WTC11 (cell line): ENCODE results near the gene RGP1.

Experiments
- ATF1 ChIP-seq: sonication (generic); formaldehyde crosslinking; IDR thresholded peaks from 2 replicates; pipeline ENCODE4 v1.8.1; 2023; ENCODE audit warnings: mild to moderate bottlenecking, moderate library complexity, missing genetic modification reagents
- CTCF ChIP-seq: fragments of 200-600 bp; IDR thresholded peaks from 2 replicates; pipeline ENCODE4 v1.8.0; 2022; ENCODE audit warnings: antibody characterized with exemption
- ELF4 ChIP-seq: sonication (generic); formaldehyde crosslinking; IDR thresholded peaks from 2 replicates; pipeline ENCODE4 v1.8.1; 2022; ENCODE audit warnings: low read depth, mild to moderate bottlenecking, moderate library complexity, missing genetic modification reagents
- EMX1 ChIP-seq: fragments of 250-450 bp; sonication (Bioruptor Pico); IDR thresholded peaks from 2 replicates; pipeline ENCODE4 v1.8.0; 2021; ENCODE audit warnings: mild to moderate bottlenecking
- ESRRA ChIP-seq: sonication (generic); formaldehyde crosslinking; IDR thresholded peaks from 2 replicates; pipeline ENCODE4 v1.8.1; 2022; ENCODE audit warnings: mild to moderate bottlenecking, missing genetic modification reagents, borderline replicate concordance
- RORB ChIP-seq: fragments of 250-450 bp; sonication (Bioruptor Pico); IDR thresholded peaks from 2 replicates; pipeline ENCODE4 v1.9.0; 2021; ENCODE audit warnings: mild to moderate bottlenecking
- SP1 ChIP-seq: sonication (generic); formaldehyde crosslinking; conservative IDR thresholded peaks from 2 replicates; pipeline ENCODE4 v1.8.1; 2022; ENCODE audit warnings: missing genetic modification reagents
- TP53 ChIP-seq: sonication (generic); formaldehyde crosslinking; IDR thresholded peaks from 2 replicates; pipeline ENCODE4 v1.8.1; 2023; ENCODE audit warnings: mild to moderate bottlenecking, missing genetic modification reagents
- ZNF232 ChIP-seq: sonication (generic); formaldehyde crosslinking; IDR thresholded peaks from 2 replicates; pipeline ENCODE4 v1.8.0; 2022; ENCODE audit warnings: mild to moderate bottlenecking, missing genetic modification reagents
- TF ChIP-seq, protein P1 (sequence below): sonication (generic); formaldehyde crosslinking; IDR thresholded peaks from 2 replicates; pipeline ENCODE4 v1.8.1; 2022; ENCODE audit warnings: missing genetic modification reagents, borderline replicate concordance
- TF ChIP-seq, protein P2 (sequence below): sonication (generic); formaldehyde crosslinking; IDR thresholded peaks from 2 replicates; pipeline ENCODE4 v1.8.1; 2022; ENCODE audit warnings: low read depth, missing genetic modification reagents, borderline replicate concordance
- TF ChIP-seq, protein P3 (sequence below): fragments of 250-450 bp; sonication (Bioruptor Pico); IDR thresholded peaks from 2 replicates; pipeline ENCODE4 v1.9.0; 2021; ENCODE audit warnings: moderate library complexity, mild to moderate bottlenecking, inconsistent platforms, borderline replicate concordance

GRCh38 chr9:35790025-35790384 is 40.9 kb downstream of the RGP1 start:
- TF ChIP-seq ZNF232 (CRISPR knock-in tag), result no peak
- no peak for TF ChIP-seq ATF1 (CRISPR knock-in tag)
- TF ChIP-seq CTCF, result no peak
- TF ChIP-seq RORB (CRISPR knock-in tag), result no peak
- TF ChIP-seq SP1 (CRISPR knock-in tag), result no peak
- TF ChIP-seq, protein P1, sequence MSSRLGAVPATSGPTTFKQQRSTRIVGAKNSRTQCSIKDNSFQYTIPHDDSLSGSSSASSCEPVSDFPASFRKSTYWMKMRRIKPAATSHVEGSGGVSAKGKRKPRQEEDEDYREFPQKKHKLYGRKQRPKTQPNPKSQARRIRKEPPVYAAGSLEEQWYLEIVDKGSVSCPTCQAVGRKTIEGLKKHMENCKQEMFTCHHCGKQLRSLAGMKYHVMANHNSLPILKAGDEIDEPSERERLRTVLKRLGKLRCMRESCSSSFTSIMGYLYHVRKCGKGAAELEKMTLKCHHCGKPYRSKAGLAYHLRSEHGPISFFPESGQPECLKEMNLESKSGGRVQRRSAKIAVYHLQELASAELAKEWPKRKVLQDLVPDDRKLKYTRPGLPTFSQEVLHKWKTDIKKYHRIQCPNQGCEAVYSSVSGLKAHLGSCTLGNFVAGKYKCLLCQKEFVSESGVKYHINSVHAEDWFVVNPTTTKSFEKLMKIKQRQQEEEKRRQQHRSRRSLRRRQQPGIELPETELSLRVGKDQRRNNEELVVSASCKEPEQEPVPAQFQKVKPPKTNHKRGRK, result no peak
- TF ChIP-seq, protein P2, sequence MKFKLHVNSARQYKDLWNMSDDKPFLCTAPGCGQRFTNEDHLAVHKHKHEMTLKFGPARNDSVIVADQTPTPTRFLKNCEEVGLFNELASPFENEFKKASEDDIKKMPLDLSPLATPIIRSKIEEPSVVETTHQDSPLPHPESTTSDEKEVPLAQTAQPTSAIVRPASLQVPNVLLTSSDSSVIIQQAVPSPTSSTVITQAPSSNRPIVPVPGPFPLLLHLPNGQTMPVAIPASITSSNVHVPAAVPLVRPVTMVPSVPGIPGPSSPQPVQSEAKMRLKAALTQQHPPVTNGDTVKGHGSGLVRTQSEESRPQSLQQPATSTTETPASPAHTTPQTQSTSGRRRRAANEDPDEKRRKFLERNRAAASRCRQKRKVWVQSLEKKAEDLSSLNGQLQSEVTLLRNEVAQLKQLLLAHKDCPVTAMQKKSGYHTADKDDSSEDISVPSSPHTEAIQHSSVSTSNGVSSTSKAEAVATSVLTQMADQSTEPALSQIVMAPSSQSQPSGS (CRISPR knock-in tag), result no peak
- no peak for TF ChIP-seq ESRRA (CRISPR knock-in tag)
- TF ChIP-seq ELF4 (CRISPR knock-in tag), result no peak
- no peak for TF ChIP-seq TP53 (CRISPR knock-in tag)
- TF ChIP-seq EMX1 (CRISPR knock-in tag), result no peak
- TF ChIP-seq, protein P3, sequence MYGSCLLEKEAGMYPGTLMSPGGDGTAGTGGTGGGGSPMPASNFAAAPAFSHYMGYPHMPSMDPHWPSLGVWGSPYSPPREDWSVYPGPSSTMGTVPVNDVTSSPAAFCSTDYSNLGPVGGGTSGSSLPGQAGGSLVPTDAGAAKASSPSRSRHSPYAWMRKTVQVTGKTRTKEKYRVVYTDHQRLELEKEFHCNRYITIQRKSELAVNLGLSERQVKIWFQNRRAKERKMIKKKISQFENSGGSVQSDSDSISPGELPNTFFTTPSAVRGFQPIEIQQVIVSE (CRISPR knock-in tag), result no peak
